Measurements from ENCODE around the gene A1BG. TPM values are rescaled to one million over a fixed set of nuclear protein-coding genes. Genes with fewer than 3 reads are reported as not detected.
"Not testable (repeated sequence)": the region's sequence is repeated elsewhere in the genome, so short reads cannot be mapped to it uniquely, and the experiment has no call there.

The A1BG gene
- total RNA-seq, 1 donor from 2014 or later, result 48.9 TPM

GRCh38 chr19:58315580-58315979, 37.7 kb downstream of the A1BG start:
- no peaks in the 10 kb centered on the region for H3K9me3 ChIP-seq
- H3K4me3 ChIP-seq, result no peak overlapping the region
- H3K27ac ChIP-seq, result no peak overlapping the region
- no peak for DNase-seq (ENCODE audit: extremely low spot score in 2 of 2)
- no peaks in the 10 kb centered on the region for H3K4me1 ChIP-seq
- intact Hi-C loops (cut with DNase I), result no loop called here
- TF ChIP-seq POLR2AphosphoS5 (IDR thresholded peaks at IDR 0.05; ENCODE audit: insufficient read depth in 1 of 2, low read depth in 1 of 2) (no peak), CTCF (IDR thresholded peaks at IDR 0.05) (no peak), POLR2A (IDR thresholded peaks at IDR 0.05) (no peak)
- peaks cover 0 to 40% of the 10 kb centered on the region in 2 donors for H3K36me3 ChIP-seq
- H3K27me3 ChIP-seq, result no peaks in the 10 kb centered on the region

GRCh38 chr19:58311345-58311865, 41.9 kb downstream of the A1BG start:
- Histone ChIP-seq H3K4me1 (peaks cover 7% of the 10 kb centered on the region), H3K27ac (no peak overlapping the region), H3K9me3 (no peaks in the 10 kb centered on the region), H3K4me3 (no peak overlapping the region), H3K27me3 (no peaks in the 10 kb centered on the region), H3K36me3 (peaks cover 0 to 40% of the 10 kb centered on the region in 2 donors)
- no peak for TF ChIP-seq POLR2A (IDR thresholded peaks at IDR 0.05)
- TF ChIP-seq POLR2AphosphoS5 (IDR thresholded peaks at IDR 0.05; ENCODE audit: insufficient read depth in 1 of 2, low read depth in 1 of 2), result no peak
- no peak for TF ChIP-seq CTCF (IDR thresholded peaks at IDR 0.05)
- intact Hi-C loops (cut with DNase I), result no loop called here
- DNase-seq (ENCODE audit: extremely low spot score in 2 of 2), result no peak

DNA sequence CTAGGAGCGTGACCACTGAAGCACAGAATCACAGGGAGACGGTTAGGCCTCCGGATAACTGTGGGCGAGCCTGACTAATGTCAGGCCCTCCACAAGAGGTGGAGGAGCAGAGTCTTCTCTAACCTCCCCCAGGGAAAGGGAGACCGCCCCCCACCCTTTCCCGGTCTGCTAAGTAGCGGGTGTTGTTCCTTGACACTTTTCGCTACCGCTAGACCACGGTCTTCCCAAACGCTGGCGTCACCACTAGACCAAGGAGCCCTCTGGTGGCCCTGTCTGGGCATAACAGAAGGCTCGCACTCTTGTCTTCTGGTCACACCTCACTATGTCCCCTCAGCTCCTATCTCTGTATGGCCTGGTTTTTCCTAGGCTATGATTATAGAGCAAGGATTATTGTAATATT, 42.6 kb downstream of the A1BG start:
- H3K4me3 ChIP-seq; H3K9me3 ChIP-seq; intact Hi-C loops (cut with DNase I); H3K27ac ChIP-seq; DNase-seq (ENCODE audit: extremely low spot score in 2 of 2); H3K27me3 ChIP-seq: not testable (repeated sequence)
- TF ChIP-seq CTCF (IDR thresholded peaks at IDR 0.05), result peak in 1 of 3 experiments; percentile 14
- Histone ChIP-seq H3K4me1 (peaks cover 14% of the 10 kb centered on the region), H3K36me3 (peaks cover 0 to 40% of the 10 kb centered on the region in 2 donors)

GRCh38 chr19:58307736-58308135, 45.6 kb downstream of the A1BG start:
- Histone ChIP-seq H3K4me3 (no peak overlapping the region), H3K9me3 (no peaks in the 10 kb centered on the region), H3K27ac (no peak overlapping the region), H3K36me3 (peaks cover 0 to 16% of the 10 kb centered on the region in 2 donors), H3K4me1 (peaks cover 15% of the 10 kb centered on the region), H3K27me3 (no peaks in the 10 kb centered on the region)
- intact Hi-C loops (cut with DNase I), result loop anchor here (1.0 kb wide), 1 partner anchor 27 kb away; no protein-coding TSS in a partner anchor
- no peak for TF ChIP-seq POLR2A (IDR thresholded peaks at IDR 0.05)
- no peak for TF ChIP-seq CTCF (IDR thresholded peaks at IDR 0.05)
- no peak for TF ChIP-seq POLR2AphosphoS5 (IDR thresholded peaks at IDR 0.05; ENCODE audit: insufficient read depth in 1 of 2, low read depth in 1 of 2)
- DNase-seq (ENCODE audit: extremely low spot score in 2 of 2), result no peak

DNA sequence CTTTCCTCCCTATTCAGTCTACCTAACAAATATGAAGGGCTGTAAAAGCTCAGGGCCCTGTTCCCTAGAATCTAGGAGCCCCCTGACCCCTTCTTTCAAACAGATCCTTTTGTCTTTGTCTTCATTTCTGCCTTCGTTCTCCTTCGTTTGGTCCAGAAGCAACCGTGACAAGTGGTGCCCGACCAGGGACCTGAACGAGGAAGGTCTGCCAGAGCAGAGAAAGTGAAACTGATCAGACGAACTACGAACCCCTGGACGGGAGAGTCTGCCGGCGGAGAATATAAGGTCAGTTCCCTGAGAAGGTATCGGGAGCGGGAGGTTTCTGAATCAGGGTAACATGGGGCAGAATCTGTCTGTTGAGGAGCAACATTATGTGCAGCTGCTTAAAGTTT, 47.4 kb downstream of the A1BG start:
- TF ChIP-seq POLR2AphosphoS5 (IDR thresholded peaks at IDR 0.05; ENCODE audit: insufficient read depth in 1 of 2, low read depth in 1 of 2) (no peak), CTCF (IDR thresholded peaks at IDR 0.05) (no peak), POLR2A (IDR thresholded peaks at IDR 0.05) (no peak)
- Histone ChIP-seq H3K36me3 (peaks cover 0 to 2% of the 10 kb centered on the region in 2 donors), H3K27me3 (no peaks in the 10 kb centered on the region), H3K27ac (no peak overlapping the region), H3K4me1 (peaks cover 15% of the 10 kb centered on the region), H3K9me3 (no peaks in the 10 kb centered on the region), H3K4me3 (peak overlapping the region; percentile 89 to 91)
- intact Hi-C loops (cut with DNase I), result no loop called here
- no peak for DNase-seq (ENCODE audit: extremely low spot score in 2 of 2)
